ENCODE results near the gene TRABD2B.
A peak's percentile ranks its signal among the peaks of the same experiment; 100 is the strongest.

The TRABD2B gene

DNA sequence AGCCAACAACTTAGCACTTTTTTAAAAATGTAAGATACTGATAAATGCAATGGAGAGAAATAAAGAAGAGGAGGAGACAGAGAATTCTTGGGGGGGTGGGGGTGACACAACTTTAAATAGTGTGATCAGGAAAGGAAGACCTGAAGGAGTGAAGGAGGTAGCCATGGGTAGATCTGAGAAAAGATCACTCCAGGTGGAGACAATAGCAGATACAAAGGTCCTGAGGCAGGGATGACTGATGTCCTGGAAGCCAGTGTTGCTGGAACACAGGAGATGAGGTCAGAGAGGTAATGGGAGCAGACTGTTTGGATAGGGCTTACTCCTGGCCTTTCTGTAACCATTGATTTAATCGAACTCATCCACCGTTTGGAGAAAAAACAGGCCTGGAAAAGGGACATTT is 24.6 kb upstream of the TRABD2B start:
- DNase-seq, result no peak

DNA sequence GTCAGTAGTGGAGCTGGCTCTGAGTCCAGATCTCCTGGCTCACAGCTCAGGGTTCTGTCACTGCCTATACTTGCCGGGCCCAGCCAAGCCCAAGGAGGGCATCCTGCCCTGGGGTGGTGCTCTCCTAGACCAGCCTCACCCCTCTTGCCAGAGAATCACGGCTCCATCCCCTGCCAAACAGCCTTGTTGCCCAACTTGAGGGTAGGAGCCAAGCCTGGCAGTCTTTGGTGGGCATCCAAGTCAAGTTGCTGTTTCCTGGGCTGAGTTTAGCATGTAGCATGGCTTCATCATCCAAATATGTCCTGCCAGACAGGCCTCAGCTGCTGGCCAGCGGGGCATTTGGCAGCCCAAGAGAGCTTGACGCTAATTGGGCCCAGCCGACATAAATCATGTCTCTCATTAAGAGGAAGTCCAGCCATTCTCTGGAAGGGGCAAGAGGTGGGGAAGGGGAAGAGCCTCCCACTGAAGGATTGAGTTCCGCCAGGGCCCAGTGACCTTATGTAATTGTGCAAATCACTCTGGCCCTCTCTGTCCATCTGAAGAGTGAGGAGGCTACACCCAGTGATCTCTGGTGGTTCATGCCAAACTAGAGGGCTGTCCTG is 22.6 kb upstream of the TRABD2B start:
- no peak for DNase-seq

DNA sequence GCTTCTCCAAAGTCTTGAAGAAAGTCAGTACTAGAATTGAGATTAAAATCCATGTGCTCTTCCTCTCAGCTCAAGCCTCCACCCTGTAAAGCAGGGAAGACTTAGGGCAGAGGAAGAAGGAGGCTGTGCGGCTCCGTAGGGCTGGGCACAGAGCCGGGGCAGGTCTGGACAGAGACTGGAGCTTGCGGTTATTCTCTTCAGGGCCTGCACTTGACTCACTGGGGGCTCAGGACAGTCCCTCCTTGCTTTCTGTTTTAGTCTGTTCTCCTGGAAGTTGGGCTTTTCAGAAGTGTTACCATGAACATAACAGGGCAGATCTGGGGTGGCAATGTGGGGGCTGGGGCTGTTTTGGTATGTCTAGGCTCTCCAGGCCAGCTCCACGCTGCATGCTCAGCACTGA is 21.6 kb upstream of the TRABD2B start:
- DNase-seq, result no peak

DNA sequence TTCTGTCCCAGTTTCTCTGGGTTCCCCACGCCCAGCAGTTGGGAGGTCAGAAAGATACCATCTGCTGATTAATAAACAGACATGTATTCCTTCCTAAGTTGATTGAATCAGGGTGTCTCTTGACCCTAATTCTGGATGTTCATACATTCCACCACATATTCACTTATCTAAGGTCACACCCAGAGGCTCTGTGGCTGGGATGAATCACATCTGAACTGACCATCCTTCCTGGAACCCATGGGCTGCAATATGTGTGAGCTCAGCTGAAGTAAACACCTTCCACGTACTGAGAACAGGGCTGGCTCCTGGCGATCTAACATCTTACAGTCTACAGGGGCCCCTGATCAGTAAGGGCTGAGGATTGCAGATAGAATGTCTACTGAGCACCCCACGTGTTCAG is 20.5 kb upstream of the TRABD2B start:
- no peak for DNase-seq

GRCh38 chr1:48016515-48016914 is 19.3 kb upstream of the TRABD2B start:
- DNase-seq, result no peak

- DNase-seq, result no peak
These were observed 16.1 kb upstream of the TRABD2B start for GRCh38 chr1:48013270-48013669.

GRCh38 chr1:48007047-48007446 is 9.9 kb upstream of the TRABD2B start:
- peak; percentile 56 for DNase-seq

DNA sequence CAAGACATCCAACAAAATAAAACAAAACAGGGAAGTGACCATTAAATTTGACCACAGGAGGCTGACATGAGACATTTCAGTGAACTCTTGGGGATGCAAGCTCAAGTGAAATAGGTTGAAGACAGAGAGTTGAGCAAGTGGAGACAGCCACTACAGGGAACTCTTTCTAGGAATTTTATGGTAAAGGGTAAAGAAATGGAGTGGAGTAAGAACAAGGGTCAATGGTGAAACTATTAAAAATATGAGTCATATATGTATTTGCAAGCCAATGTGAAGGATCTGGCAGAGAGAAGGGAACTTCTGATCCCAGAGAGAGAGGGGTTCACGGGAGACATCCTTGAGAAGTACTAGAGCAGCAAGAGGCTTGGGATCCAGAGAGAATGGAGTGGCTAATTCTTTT is 9.1 kb upstream of the TRABD2B start:
- DNase-seq, result no peak

DNA sequence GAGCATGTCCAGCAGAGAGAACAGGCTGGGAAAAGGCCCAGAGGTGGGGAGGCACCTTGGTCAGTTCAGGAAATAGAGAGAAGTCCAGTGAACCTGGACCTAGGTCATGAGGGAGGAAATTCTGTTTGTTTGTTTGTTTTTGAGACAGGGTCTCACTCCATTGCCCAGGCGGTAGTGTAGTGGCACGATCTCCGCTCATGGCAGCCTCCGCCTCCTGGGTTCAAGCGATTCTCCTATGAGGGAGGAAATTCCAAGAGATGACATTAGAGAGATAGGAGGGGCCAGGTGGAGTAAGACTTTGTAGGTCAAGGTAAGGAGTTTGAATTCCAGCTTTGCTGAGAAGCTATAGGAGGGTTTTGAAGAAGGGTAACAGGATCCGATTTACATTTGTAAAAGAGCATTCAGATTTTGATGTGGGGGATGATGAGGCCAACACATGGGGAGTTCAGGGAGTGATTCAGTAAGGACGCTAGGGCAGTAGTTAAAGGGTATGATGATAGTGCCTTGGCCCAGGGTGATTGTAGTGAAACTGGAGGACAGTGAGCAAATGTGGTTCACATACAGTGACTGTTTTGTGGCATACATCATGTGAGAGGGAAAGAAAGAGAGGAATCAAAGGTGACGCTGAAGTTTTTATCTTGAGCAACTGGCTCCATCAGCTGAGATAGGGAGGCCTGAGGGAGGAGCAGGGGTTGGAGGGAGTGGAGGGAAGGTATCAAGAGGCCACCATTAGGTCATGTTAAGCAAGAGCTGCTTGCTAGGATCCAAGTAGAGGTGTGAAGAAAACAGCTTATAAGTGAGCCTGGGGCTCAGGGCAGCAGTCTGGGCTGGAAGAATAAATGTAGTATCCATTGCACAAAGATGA is 8.3 kb upstream of the TRABD2B start:
- DNase-seq, result no peak

DNA sequence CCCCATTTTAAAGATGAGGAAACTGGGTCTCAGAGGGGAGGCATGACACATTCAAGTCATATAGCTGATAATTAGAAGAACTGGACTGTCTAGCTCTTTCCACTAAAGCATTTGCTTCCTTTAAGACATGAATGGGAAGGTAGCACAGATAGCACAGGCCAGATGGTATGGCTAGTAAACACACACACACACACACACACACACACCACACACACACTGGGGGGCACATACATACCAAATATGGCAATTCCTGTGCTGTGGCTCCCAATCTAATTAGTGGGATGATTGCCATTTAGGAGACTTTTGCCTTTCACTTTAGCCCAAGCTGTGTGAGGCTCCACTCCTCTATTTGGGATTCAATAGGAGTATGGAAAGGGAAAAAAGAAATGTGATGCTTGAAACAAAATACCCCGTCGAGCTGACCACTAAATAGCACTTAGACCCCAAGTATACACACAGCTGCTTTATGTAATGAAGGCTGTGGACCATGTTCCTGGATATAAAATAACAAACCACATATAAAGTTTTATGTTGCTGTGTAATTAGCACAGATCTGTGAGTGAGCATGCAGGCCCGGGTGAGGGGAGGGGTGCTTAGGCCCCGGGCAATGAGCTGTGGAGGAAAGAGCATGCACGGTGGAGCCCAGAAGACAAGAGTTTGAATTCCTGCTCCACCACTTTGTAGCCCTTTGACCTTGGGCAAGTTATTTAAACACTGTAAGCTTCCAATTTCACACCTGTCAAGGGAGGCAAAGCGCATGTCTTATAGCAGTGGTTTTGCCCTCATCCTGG is 6.8 kb upstream of the TRABD2B start:
- no peak for DNase-seq

DNA sequence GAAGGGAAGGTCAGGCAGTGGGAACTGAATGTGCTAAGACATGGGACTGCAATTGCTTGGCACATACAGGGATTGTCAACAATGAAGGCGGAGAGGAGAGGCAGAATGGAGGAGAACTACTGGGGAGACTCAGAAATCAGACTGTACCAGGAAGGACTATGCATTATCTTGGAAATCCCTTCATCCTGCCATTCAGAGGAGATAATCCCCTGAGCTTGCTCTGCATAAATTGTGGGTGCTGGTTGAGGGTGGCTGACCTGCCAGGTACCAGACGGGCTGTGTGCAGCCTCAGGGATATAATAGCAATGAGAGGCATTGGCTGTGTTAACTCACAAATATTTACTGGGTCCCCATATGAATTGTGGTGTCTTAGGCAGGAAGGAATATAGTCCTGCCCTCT is 5.0 kb upstream of the TRABD2B start:
- no peak for DNase-seq

- DNase-seq, result no peak
These were observed 4.5 kb upstream of the TRABD2B start for GRCh38 chr1:48001696-48002095.

DNA sequence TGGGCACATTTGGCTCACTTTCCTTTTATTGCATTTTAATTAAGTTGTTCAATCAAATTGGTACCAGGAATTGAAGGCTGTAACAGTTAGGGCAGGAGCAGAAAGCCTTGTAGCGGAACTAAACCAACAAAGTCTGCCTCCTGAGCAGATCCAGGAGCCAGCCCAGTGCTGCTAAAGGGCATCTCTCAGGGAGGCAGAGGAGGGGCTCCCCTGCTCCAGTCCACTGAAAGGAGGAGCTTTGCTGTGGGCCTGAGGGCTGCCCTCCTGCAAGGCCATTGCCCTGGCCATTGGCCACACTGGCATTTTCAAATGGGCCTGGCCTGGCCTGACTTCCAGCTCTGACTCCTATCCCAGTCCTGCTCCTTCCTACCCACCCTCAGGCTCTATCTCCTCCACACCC is 3.7 kb upstream of the TRABD2B start:
- no peak for DNase-seq

DNA sequence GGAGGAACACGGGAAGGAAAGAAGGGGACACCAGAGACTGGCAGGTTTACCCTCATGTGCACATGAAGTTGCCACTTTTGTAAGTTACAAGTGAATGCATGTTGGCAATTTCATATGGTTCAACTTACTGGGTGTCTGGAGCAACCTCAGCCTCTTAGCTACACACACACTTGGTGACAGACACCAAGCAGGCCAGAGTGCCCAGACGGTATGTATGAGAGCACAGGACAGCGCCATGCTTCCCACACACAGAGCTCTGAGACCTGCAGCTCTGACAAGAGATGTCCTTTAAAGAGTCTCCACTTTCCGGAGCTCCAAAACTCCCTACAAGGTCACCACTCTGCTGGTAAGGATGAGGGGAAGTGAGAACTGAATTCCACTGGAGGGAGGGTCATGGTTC is 1.9 kb upstream of the TRABD2B start:
- no peak for DNase-seq

DNA sequence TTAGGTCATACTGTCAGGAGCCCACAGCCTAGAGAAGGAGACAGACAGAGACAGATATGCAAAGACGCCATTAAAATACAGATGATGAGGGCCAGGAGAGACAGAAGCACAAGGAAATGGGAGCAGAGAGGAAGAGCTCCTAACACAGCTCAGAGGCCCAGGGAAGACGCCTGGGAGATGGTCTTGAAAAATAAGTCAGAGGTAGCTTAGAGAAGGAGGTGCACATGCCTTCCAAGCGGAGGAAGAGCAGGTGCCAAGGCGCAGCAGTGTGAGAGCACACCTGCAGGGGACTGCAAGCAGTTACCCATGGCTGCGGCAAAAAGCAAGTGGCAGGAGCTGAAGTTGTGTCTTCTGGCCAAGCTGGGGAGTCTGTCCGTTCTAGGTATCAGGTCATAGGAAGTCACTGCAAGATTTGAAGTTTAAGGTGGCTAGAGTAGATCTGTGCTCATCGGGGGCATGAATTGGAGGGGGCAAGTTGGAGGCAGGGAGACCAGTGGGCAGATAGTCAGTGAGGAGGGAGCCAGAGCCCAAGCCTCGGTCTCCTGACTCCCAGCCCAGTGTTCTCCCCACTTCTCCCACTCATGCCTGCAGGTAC is 1.3 kb upstream of the TRABD2B start:
- DNase-seq, result peak; percentile 41

GRCh38 chr1:47996406-47997226 is 569 bp downstream of the TRABD2B start:
- DNase-seq, result no peak

- no peak for DNase-seq
These were observed 1.2 kb downstream of the TRABD2B start for GRCh38 chr1:47996060-47996405.

GRCh38 chr1:47995306-47996050 is 1.7 kb downstream of the TRABD2B start:
- DNase-seq, result no peak

DNA sequence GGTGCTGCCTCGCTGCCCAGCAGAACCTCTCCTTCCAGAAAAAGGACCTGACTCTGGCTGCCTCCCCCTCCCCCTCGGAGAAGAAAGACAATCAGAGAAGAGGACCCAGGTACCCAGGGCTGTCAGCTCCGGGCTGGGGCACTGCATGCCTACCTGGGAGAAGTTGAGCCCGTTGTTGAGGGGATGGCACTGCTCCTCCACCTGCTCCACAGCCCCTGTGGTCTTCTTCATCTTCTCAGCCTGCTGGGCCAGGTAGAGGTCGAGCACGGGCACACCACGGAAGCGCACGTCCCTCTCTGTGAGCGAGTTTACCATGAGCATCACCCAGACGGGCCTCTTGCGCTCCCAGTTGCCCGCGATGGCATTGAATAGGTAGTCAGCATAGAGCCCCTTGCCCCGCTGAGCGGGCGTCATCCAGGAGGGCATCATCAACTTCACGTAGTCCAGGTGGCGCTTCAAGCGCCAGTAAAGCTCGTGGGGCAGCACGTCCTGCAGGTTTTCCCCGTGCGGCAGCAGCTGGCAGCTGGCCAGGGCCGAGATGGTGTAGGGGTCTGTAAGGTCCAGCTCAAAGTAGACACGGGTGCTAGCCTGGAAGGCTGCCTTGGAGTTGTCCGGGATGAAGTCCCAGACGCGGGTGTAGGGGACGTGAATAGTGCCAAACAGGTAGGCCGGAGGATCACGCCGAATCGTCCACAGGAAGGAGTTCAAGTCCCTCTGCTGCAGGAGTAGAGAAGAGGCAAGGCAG is 3.1 kb downstream of the TRABD2B start:
- no peak for DNase-seq

DNA sequence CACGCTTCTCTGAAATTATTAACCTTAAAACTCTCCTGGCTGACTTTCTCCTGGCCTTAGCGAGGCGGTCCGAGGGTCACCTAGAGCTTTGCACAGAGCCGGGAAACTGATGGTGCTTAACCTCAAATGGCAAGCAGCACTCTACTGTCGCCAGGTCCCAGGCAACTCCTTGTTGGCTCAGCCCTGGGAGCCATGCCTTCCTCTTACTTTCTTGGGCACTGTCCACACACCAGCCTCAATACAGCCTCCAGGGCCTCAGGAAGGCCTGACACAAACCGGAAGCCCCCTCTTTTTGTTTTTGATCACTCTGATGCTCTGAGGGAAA is 3.8 kb downstream of the TRABD2B start:
- DNase-seq, result no peak

DNA sequence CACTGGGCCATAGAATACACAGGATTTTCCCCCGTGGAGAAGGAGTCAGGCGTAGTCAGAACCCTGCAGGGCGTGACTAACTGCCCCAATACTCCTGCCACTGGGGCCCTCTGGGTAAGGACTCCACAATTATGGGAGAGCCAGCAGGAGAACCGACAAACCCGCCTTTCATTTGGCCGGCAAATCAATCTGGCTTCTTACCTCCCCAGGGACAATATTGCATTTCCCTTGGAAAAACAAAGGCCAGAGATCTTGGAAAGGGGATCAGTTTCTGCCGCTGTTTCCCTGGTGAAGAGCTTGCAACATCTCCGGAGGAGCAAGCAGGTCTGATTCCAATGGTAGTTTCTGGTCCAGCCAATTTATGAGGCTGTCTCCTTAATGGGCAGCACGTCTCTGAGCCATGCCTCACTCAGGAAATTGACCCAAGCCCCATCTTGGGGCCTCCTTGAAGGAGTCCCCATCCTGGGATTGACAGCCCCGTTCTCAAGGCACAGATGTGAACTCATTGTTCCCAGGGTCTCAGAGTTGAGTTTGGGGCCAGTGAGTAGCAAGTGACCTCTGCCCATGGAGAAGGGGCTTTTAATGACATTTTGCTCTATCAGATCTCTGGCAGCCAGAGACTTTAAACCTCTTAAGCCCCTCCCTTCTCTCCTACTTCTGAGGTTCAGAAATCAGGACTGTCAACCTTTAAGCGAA is 4.3 kb downstream of the TRABD2B start:
- DNase-seq, result no peak

Measured in RPMI8226 (cell line).